RWPE1 (cell line): ENCODE data around the gene PLCD4.
A peak's percentile ranks its signal among the peaks of the same experiment; 100 is the strongest.

Experiments used
- CTCF ChIA-PET: fragments of 350-600 bp; sonication (Branson Sonifier 250); formaldehyde crosslinking; extraction: SDS; loops from one replicate; lab custom pipeline; 2021; lab: Yijun Ruan, JAX
- POLR2A ChIA-PET: fragments of 400-600 bp; formaldehyde crosslinking; extraction: SDS; loops from one replicate; lab custom pipeline; 2020; ENCODE audit warnings: antibody characterized with exemption; ENCODE audit not compliant: low non-redundant PET; lab: Yijun Ruan, JAX
- DNase-seq: peaks from one replicate; pipeline ENCODE4 v3.0.0; 2012; ENCODE audit warnings: low spot score
- H3K27ac ChIP-seq: fragments of 450-650 bp; 2 replicates; pipeline ENCODE4 v1.5.1; 2017
- CTCF ChIP-seq: fragments of 450-650 bp; conservative IDR thresholded peaks from 2 replicates; pipeline ENCODE4 v1.5.1; 2017; ENCODE audit warnings: low read depth, mild to moderate bottlenecking

PLCD4 gene

GRCh38 chr2:218658671-218659257, 51.1 kb downstream of the PLCD4 start:
- ChIA-PET POLR2A (interaction anchor here (0.6 to 1.1 kb wide), 5 partner anchors 9 to 181 kb away, joined by 3 to 21 read pairs (median 3); partner anchors contain the start of genes RNF25 and STK36), CTCF (interaction anchor here (0.6 to 2.6 kb wide), 14 partner anchors 11 to 218 kb away, joined by 3 to 12 read pairs (median 4); partner anchors contain the start of genes RNF25, STK36 and TTLL4)
- peak overlapping the region; percentile 84 for H3K27ac ChIP-seq
- peak; percentile 77 for DNase-seq
- TF ChIP-seq CTCF, result peak; percentile 74

GRCh38 chr2:218659258-218659987, 51.7 kb downstream of the PLCD4 start, which contains the start of the genes BCS1L and ZNF142:
TSS of gene BCS1L (plus strand) at chr2:218659683. CDS start at chr2:218660988, 1,305 bp downstream.
TSS of gene ZNF142 (minus strand) at chr2:218659623. CDS start at chr2:218656429, 3,194 bp downstream.
- ChIA-PET CTCF (interaction anchor here (0.6 to 2.6 kb wide), 8 partner anchors 11 to 217 kb away, joined by 3 to 12 read pairs (median 4); partner anchors contain the start of gene TTLL4), POLR2A (interaction anchor here (0.6 to 1.1 kb wide), 9 partner anchors 8 to 444 kb away, joined by 3 to 21 read pairs (median 3); partner anchors contain the start of genes RNF25 and STK36)

GRCh38 chr2:218659988-218660358, 52.3 kb downstream of the PLCD4 start:
- peak overlapping the region; percentile 84 for H3K27ac ChIP-seq
- DNase-seq, result no peak
- POLR2A ChIA-PET, result interaction anchor here (0.6 to 1.1 kb wide), 7 partner anchors 8 to 444 kb away, joined by 3 to 21 read pairs (median 5); partner anchors contain the start of genes RNF25 and STK36
- CTCF ChIA-PET, result interaction anchor here (1.1 to 2.6 kb wide), 4 partner anchors 27 to 217 kb away, joined by 4 to 12 read pairs (median 5); partner anchors contain the start of gene TTLL4
- no peak for TF ChIP-seq CTCF

More at GRCh38 chr2:218659258-218659987, 51.7 kb downstream of the PLCD4 start, which contains the start of the genes BCS1L and ZNF142:
- peak within 1 kb of the TSS; percentile 84 for H3K27ac ChIP-seq
- peak; percentile 95 for DNase-seq
- no peak for TF ChIP-seq CTCF

- no peak for DNase-seq
- TF ChIP-seq CTCF, result no peak
- ChIA-PET CTCF (no interaction called here), POLR2A (no interaction called here)
- H3K27ac ChIP-seq, result peak overlapping the region; percentile 17
Measured at GRCh38 chr2:218662377-218662776, 54.7 kb downstream of the PLCD4 start.

GRCh38 chr2:218662827-218663226, 55.1 kb downstream of the PLCD4 start:
- no peak for TF ChIP-seq CTCF
- CTCF ChIA-PET, result no interaction called here
- DNase-seq, result no peak
- peak overlapping the region; percentile 17 for H3K27ac ChIP-seq
- POLR2A ChIA-PET, result no interaction called here

GRCh38 chr2:218663901-218664300, 56.2 kb downstream of the PLCD4 start:
- H3K27ac ChIP-seq, result peak overlapping the region; percentile 10
- no peak for DNase-seq
- ChIA-PET CTCF (no interaction called here), POLR2A (no interaction called here)
- TF ChIP-seq CTCF, result no peak
